Chondrocyte (in vitro differentiated cells): ENCODE data around the gene MOV10. TPM values are rescaled to one million over a fixed set of nuclear protein-coding genes. Genes with fewer than 3 reads are reported as not detected.

ENCODE experiments used
- DNase-seq: peaks from one replicate; pipeline ENCODE4 v3.0.0; 2021; ENCODE audit warnings: mixed read lengths, low spot score
- H3K27ac Mint-ChIP-seq: one replicate; pipeline ENCODE4 v1.8.0; 2021; ENCODE audit warnings: mild to moderate bottlenecking, moderate library complexity, mixed read lengths; ENCODE audit not compliant: unreplicated experiment
- H3K27me3 Mint-ChIP-seq: 2 replicates; pipeline ENCODE4 v1.8.0; 2021; ENCODE audit warnings: low read depth, mixed read lengths
- H3K36me3 Mint-ChIP-seq: 2 replicates; pipeline ENCODE4 v1.8.0; 2021; ENCODE audit warnings: low read depth, mixed read lengths
- H3K4me1 Mint-ChIP-seq: 2 replicates; pipeline ENCODE4 v1.8.0; 2021; ENCODE audit warnings: low read depth, mild to moderate bottlenecking, mixed read lengths
- H3K4me3 Mint-ChIP-seq: one replicate; pipeline ENCODE4 v1.8.0; 2021; ENCODE audit warnings: mild to moderate bottlenecking, moderate library complexity, mixed read lengths; ENCODE audit not compliant: unreplicated experiment
- H3K9me3 Mint-ChIP-seq: 2 replicates; pipeline ENCODE4 v1.8.0; 2021; ENCODE audit warnings: low read depth, mixed read lengths
- CTCF ChIP-seq: fragments of 200-600 bp; sonication (generic); IDR thresholded peaks from 2 replicates; pipeline ENCODE4 v1.5.0; 2021; ENCODE audit warnings: antibody characterized with exemption, mild to moderate bottlenecking, moderate library complexity
- total RNA-seq: library from RNA; stranded (reverse); gene quantifications from 3 replicates; pipeline ENCODE4 v1.2.1, GENCODE V29; 2021

Gene MOV10
- total RNA-seq, 1 donor from 2014 or later: 45.9 TPM

- Mint-ChIP-seq H3K4me3 (peak overlapping the region; percentile 70), H3K36me3 (peaks cover 3% of the 10 kb centered on the region), H3K4me1 (peaks cover 43% of the 10 kb centered on the region), H3K27me3 (no peaks in the 10 kb centered on the region), H3K9me3 (no peaks in the 10 kb centered on the region), H3K27ac (peak overlapping the region; percentile 89)
- DNase-seq: no peak
- peak; percentile 89 for TF ChIP-seq CTCF
Measured at GRCh38 chr1:112707221-112708001, 33.0 kb downstream of the MOV10 start.

GRCh38 chr1:112708002-112708448, 33.6 kb downstream of the MOV10 start:
- no peaks in the 10 kb centered on the region for H3K9me3 Mint-ChIP-seq
- peak overlapping the region; percentile 70 for H3K4me3 Mint-ChIP-seq
- H3K4me1 Mint-ChIP-seq: peaks cover 37% of the 10 kb centered on the region
- peak overlapping the region; percentile 89 for H3K27ac Mint-ChIP-seq
- H3K27me3 Mint-ChIP-seq: no peaks in the 10 kb centered on the region
- TF ChIP-seq CTCF: no peak
- DNase-seq: no peak
- no peaks in the 10 kb centered on the region for H3K36me3 Mint-ChIP-seq

GRCh38 chr1:112708489-112708888, 34.0 kb downstream of the MOV10 start:
- no peak overlapping the region for H3K27ac Mint-ChIP-seq
- H3K27me3 Mint-ChIP-seq: no peaks in the 10 kb centered on the region
- TF ChIP-seq CTCF: no peak
- no peaks in the 10 kb centered on the region for H3K9me3 Mint-ChIP-seq
- no peak overlapping the region for H3K4me3 Mint-ChIP-seq
- DNase-seq: no peak
- H3K4me1 Mint-ChIP-seq: peaks cover 32% of the 10 kb centered on the region
- no peaks in the 10 kb centered on the region for H3K36me3 Mint-ChIP-seq

GRCh38 chr1:112710159-112710558, 35.7 kb downstream of the MOV10 start:
- Mint-ChIP-seq H3K36me3 (no peaks in the 10 kb centered on the region), H3K4me1 (peaks cover 23% of the 10 kb centered on the region), H3K27me3 (no peaks in the 10 kb centered on the region), H3K27ac (no peak overlapping the region), H3K9me3 (no peaks in the 10 kb centered on the region), H3K4me3 (no peak overlapping the region)
- DNase-seq: no peak
- no peak for TF ChIP-seq CTCF

- no peak for DNase-seq
- Mint-ChIP-seq H3K4me1 (peaks cover 20% of the 10 kb centered on the region), H3K27ac (no peak overlapping the region), H3K27me3 (no peaks in the 10 kb centered on the region), H3K9me3 (no peaks in the 10 kb centered on the region), H3K4me3 (no peak overlapping the region), H3K36me3 (no peaks in the 10 kb centered on the region)
- TF ChIP-seq CTCF: no peak
Measured at GRCh38 chr1:112710586-112710985, 36.1 kb downstream of the MOV10 start.
